Caco-2 (cell line): ENCODE results near the gene RHOV. TPM values are rescaled to one million over a fixed set of nuclear protein-coding genes. Genes with fewer than 3 reads are reported as not detected.
A peak's percentile ranks its signal among the peaks of the same experiment; 100 is the strongest.

ENCODE experiments used
- BruUV-seq: library from RNA; stranded (reverse); fragments of 400-500 nt; replicated peaks from 2 replicates; lab custom pipeline; 2021; lab: Mats Ljungman, UMichigan
- CTCF ChIA-PET: fragments of 300-600 bp; sonication (Branson Sonifier 250); formaldehyde crosslinking; loops from one replicate; lab custom pipeline; 2022; ENCODE audit warnings: antibody characterized with exemption; lab: Charles Lee
- POLR2A ChIA-PET: fragments of 300-600 bp; sonication (Branson Sonifier 250); formaldehyde crosslinking; loops from one replicate; lab custom pipeline; 2022; ENCODE audit warnings: antibody characterized with exemption; lab: Charles Lee
- DNase-seq, 2 experiments: peaks; one replicate each; pipeline versions ENCODE4 v3.0.0 to v3.0.0-alpha.2; 2020 to 2022
- H3K27me3 ChIP-seq: replicated peaks from 2 replicates; pipeline ENCODE4 v1.6.0; 2011; ENCODE audit warnings: low read length; ENCODE audit not compliant: control insufficient read depth, insufficient read depth
- H3K36me3 ChIP-seq: 2 replicates; pipeline ENCODE4 v1.5.1; 2011; ENCODE audit warnings: low read length; ENCODE audit not compliant: control insufficient read depth, insufficient read depth
- H3K4me1 ChIP-seq: fragments of 250-450 bp; sonication (Bioruptor Pico); 2 replicates; pipeline ENCODE4 v1.5.1; 2020; ENCODE audit warnings: mild to moderate bottlenecking
- H3K4me3 ChIP-seq: 2 replicates; pipeline ENCODE4 v1.5.1; 2011; ENCODE audit warnings: low read depth, mild to moderate bottlenecking, control low read depth, low read length
- H3K9me3 ChIP-seq: fragments of 250-450 bp; sonication (Bioruptor Pico); 2 replicates; pipeline ENCODE4 v1.5.1; 2020; ENCODE audit warnings: mild to moderate bottlenecking, moderate library complexity
- H3K27ac Mint-ChIP-seq: one replicate; pipeline ENCODE4 v1.8.0; 2022; ENCODE audit warnings: mixed read lengths; ENCODE audit not compliant: unreplicated experiment
- H3K27me3 Mint-ChIP-seq: one replicate; pipeline ENCODE4 v1.8.0; 2022; ENCODE audit warnings: mixed read lengths; ENCODE audit not compliant: insufficient read depth, unreplicated experiment
- H3K36me3 Mint-ChIP-seq: one replicate; pipeline ENCODE4 v1.8.0; 2022; ENCODE audit warnings: mild to moderate bottlenecking, mixed read lengths; ENCODE audit not compliant: insufficient read depth, unreplicated experiment
- H3K4me1 Mint-ChIP-seq: one replicate; pipeline ENCODE4 v1.8.0; 2022; ENCODE audit warnings: low read depth, mixed read lengths; ENCODE audit not compliant: unreplicated experiment
- H3K4me3 Mint-ChIP-seq: one replicate; pipeline ENCODE4 v1.8.0; 2022; ENCODE audit warnings: mild to moderate bottlenecking, moderate library complexity, mixed read lengths; ENCODE audit not compliant: unreplicated experiment
- H3K9me3 Mint-ChIP-seq: one replicate; pipeline ENCODE4 v1.8.0; 2022; ENCODE audit warnings: mixed read lengths; ENCODE audit not compliant: unreplicated experiment
- intact Hi-C: fragments of 100-400 bp; cut with micrococcal nuclease; formaldehyde crosslinking; loops from one replicate; pipeline ENCODE4 v1.10.0; 2022; ENCODE audit not compliant: unreplicated experiment
- total RNA-seq: library from RNA; stranded (reverse); gene quantifications from 2 replicates; pipeline ENCODE4 v1.2.3, GENCODE V29; 2022
- TF ChIP-seq, protein P1 (sequence below), 2 experiments: fragments of 200-600 bp in 1 of 2; IDR thresholded peaks; 1 replicate in 1 of 2; 2 replicates in 1 of 2; pipeline versions ENCODE4 v1.5.1 to v1.8.0; 2011 to 2022; ENCODE audit warnings: antibody characterized with exemption in 1 of 2, control low read depth in 1 of 2, inconsistent platforms in 1 of 2, low read depth in 1 of 2, low read length in 1 of 2, mild to moderate bottlenecking in 1 of 2, moderate library complexity in 1 of 2; ENCODE audit not compliant: insufficient read depth in 1 of 2, severe bottlenecking in 1 of 2, unreplicated experiment in 1 of 2

The RHOV gene
- total RNA-seq, 1 experiment from 2014 or later = 4.4 TPM

DNA sequence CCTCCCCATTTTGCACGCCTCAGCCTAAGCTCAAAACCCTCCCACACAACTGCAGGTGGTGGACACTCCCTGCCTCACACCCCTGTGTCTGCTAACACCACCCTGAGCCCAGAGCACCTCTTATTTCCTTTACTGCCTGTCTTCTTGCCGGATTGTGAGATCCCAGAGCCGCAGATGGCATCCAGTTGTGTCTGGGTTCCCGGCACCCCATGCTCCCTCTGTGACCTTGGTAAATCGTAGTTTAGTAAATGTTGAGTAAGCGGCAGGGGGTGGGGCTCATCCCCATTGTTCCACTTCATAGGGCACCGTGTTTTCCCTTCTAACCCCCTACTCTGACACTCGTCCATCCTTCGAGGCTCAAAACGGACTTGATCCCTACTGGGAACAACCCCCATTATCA lies 15.3 kb downstream of the RHOV start:
- no peak overlapping the region for H3K4me3 ChIP-seq
- TF ChIP-seq, protein P1, sequence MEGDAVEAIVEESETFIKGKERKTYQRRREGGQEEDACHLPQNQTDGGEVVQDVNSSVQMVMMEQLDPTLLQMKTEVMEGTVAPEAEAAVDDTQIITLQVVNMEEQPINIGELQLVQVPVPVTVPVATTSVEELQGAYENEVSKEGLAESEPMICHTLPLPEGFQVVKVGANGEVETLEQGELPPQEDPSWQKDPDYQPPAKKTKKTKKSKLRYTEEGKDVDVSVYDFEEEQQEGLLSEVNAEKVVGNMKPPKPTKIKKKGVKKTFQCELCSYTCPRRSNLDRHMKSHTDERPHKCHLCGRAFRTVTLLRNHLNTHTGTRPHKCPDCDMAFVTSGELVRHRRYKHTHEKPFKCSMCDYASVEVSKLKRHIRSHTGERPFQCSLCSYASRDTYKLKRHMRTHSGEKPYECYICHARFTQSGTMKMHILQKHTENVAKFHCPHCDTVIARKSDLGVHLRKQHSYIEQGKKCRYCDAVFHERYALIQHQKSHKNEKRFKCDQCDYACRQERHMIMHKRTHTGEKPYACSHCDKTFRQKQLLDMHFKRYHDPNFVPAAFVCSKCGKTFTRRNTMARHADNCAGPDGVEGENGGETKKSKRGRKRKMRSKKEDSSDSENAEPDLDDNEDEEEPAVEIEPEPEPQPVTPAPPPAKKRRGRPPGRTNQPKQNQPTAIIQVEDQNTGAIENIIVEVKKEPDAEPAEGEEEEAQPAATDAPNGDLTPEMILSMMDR (IDR thresholded peaks at IDR 0.05; ENCODE audit: insufficient read depth in 1 of 2, low read depth in 1 of 2, low read length in 1 of 2, severe bottlenecking in 1 of 2, unreplicated experiment in 1 of 2) = no peak
- intact Hi-C loops = no loop called here
- H3K27ac Mint-ChIP-seq = peak overlapping the region; percentile 80
- peaks cover 28% of the 10 kb centered on the region for H3K4me1 ChIP-seq
- no TSS peak for BruUV-seq
- no peaks in the 10 kb centered on the region for H3K27me3 ChIP-seq
- H3K27me3 Mint-ChIP-seq = no peaks in the 10 kb centered on the region
- no peak for DNase-seq
- no peak overlapping the region for H3K4me3 Mint-ChIP-seq
- ChIA-PET CTCF (interaction anchor here (1.0 to 3.9 kb wide), 8 partner anchors 12 to 76 kb away, joined by 3 to 133 read pairs (median 28); partner anchors contain the start of genes DNAJC17, RHOV, VPS18 and ZFYVE19), POLR2A (interaction anchor here (0.6 to 1.9 kb wide), 6 partner anchors 15 to 51 kb away, joined by 3 to 9 read pairs (median 6); partner anchors contain the start of genes DNAJC17, RHOV, SPINT1 and VPS18)
- H3K36me3 Mint-ChIP-seq = peaks cover 67% of the 10 kb centered on the region
- no peaks in the 10 kb centered on the region for H3K9me3 ChIP-seq
- H3K9me3 Mint-ChIP-seq = no peaks in the 10 kb centered on the region
- H3K4me1 Mint-ChIP-seq = peaks cover 43% of the 10 kb centered on the region
- peaks cover 7% of the 10 kb centered on the region for H3K36me3 ChIP-seq

DNA sequence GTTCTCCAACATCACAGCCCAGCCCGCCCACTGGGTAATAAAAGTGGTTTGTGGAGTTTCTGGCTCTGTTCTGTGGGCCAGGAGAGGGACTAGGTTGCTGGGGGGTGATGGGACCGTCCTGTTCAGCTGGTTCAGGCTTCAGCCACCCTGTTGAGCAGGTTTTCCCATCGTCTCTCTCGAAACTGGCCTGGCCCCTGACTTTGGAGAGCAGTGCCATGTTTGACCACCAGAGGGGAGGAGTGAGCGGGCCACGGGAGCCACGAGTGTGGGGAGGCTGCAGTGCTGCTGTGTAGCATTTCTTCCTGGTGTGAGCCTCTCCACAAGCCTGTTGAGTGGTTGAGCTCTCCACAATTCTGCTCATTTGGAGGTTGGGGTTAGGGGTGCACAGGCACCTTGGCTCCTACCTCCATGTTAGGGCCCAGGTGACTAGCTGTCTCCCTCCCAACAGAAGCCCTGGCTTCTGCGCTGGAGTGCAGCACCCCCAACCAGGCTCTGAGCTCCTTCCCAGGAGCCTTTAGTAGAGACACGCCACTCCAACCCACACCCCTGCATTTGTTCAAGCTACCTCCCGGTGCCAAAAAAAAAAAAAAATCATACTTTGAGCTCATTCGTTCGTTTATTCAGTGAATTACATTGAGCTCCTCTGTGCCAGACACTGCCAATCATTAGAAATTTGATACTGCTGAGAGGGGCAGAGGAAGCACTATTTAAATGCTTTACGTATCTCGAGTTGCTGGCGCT lies 16.3 kb downstream of the RHOV start:
- BruUV-seq = no TSS peak
- Mint-ChIP-seq H3K27me3 (no peaks in the 10 kb centered on the region), H3K4me1 (peaks cover 39% of the 10 kb centered on the region), H3K4me3 (peak overlapping the region; percentile 56), H3K36me3 (peaks cover 76% of the 10 kb centered on the region), H3K9me3 (no peaks in the 10 kb centered on the region), H3K27ac (peak overlapping the region; percentile 86)
- Histone ChIP-seq H3K9me3 (no peaks in the 10 kb centered on the region), H3K27me3 (no peaks in the 10 kb centered on the region), H3K4me3 (no peak overlapping the region), H3K36me3 (peaks cover 10% of the 10 kb centered on the region), H3K4me1 (peaks cover 24% of the 10 kb centered on the region)
- ChIA-PET CTCF (interaction anchor here (0.6 to 3.9 kb wide), 27 partner anchors 9 to 268 kb away, joined by 3 to 133 read pairs (median 4); partner anchors contain the start of genes DNAJC17, RAD51, RHOV and VPS18), POLR2A (interaction anchor here (0.5 to 2.0 kb wide), 9 partner anchors 10 to 198 kb away, joined by 3 to 23 read pairs (median 6); partner anchors contain the start of genes DNAJC17, GCHFR, RHOV and SPINT1)
- DNase-seq = peak; percentile 92 to 96
- TF ChIP-seq, protein P1 (IDR thresholded peaks at IDR 0.05; ENCODE audit: insufficient read depth in 1 of 2, low read depth in 1 of 2, low read length in 1 of 2, severe bottlenecking in 1 of 2, unreplicated experiment in 1 of 2) = peak; percentile 89 to 94
- intact Hi-C loops = loop anchor here (1.0 kb wide), 3 partner anchors 10 to 37 kb away; partner anchors contain the start of gene VPS18

DNA sequence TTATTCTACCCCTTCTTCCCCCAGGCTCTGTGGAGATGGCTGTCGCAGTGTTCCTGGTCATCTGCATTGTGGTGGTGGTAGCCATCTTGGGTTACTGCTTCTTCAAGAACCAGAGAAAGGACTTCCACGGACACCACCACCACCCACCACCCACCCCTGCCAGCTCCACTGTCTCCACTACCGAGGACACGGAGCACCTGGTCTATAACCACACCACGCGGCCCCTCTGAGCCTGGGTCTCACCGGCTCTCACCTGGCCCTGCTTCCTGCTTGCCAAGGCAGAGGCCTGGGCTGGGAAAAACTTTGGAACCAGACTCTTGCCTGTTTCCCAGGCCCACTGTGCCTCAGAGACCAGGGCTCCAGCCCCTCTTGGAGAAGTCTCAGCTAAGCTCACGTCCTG lies 17.3 kb downstream of the RHOV start:
- H3K36me3 Mint-ChIP-seq = peaks cover 87% of the 10 kb centered on the region
- no peaks in the 10 kb centered on the region for H3K27me3 Mint-ChIP-seq
- H3K4me1 Mint-ChIP-seq = peaks cover 45% of the 10 kb centered on the region
- peak overlapping the region; percentile 56 for H3K4me3 Mint-ChIP-seq
- H3K4me1 ChIP-seq = peaks cover 25% of the 10 kb centered on the region
- no peaks in the 10 kb centered on the region for H3K9me3 Mint-ChIP-seq
- intact Hi-C loops = loop anchor here (1.0 kb wide), 3 partner anchors 9 to 38 kb away; partner anchors contain the start of gene VPS18
- ChIA-PET POLR2A (interaction anchor here (0.9 to 2.0 kb wide), 7 partner anchors 9 to 69 kb away, joined by 3 to 23 read pairs (median 8); partner anchors contain the start of genes DNAJC17, RHOV, SPINT1 and VPS18), CTCF (interaction anchor here (0.8 to 3.9 kb wide), 18 partner anchors 8 to 267 kb away, joined by 3 to 133 read pairs (median 4); partner anchors contain the start of genes DNAJC17, RAD51, RHOV and VPS18)
- no peak overlapping the region for H3K4me3 ChIP-seq
- TF ChIP-seq, protein P1 (IDR thresholded peaks at IDR 0.05; ENCODE audit: insufficient read depth in 1 of 2, low read depth in 1 of 2, low read length in 1 of 2, severe bottlenecking in 1 of 2, unreplicated experiment in 1 of 2) = no peak
- H3K9me3 ChIP-seq = no peaks in the 10 kb centered on the region
- BruUV-seq = no TSS peak
- no peaks in the 10 kb centered on the region for H3K27me3 ChIP-seq
- H3K27ac Mint-ChIP-seq = peak overlapping the region; percentile 86
- peaks cover 10% of the 10 kb centered on the region for H3K36me3 ChIP-seq
- no peak for DNase-seq
